Omental fat pad (tissue), 4 donors: ENCODE data around the gene MANSC4. TPM values are rescaled to one million over a fixed set of nuclear protein-coding genes. Genes with fewer than 3 reads are reported as not detected.

Experiments used
- ATAC-seq: fragments of 150-250 bp; one replicate; pipeline ENCODE4 v1.9.1; 2016; ENCODE audit warnings: mild to moderate bottlenecking, moderate library complexity; ENCODE audit not compliant: low FRiP score
- DNase-seq: peaks from one replicate; pipeline ENCODE4 v3.0.0-alpha.2; 2019; ENCODE audit warnings: low spot score
- total RNA-seq, 4 donors: library from RNA; depleted of rRNA; stranded (reverse); fragments of >200 nt; gene quantifications; one replicate each; pipeline ENCODE4 v1.1.0, GENCODE V29; 2016
- TF ChIP-seq, protein P1 (sequence below), 3 donors: fragments of 450-650 bp; IDR thresholded peaks; one replicate each; pipeline ENCODE4 v1.5.1; 2016 to 2017; ENCODE audit warnings: antibody characterized with exemption in 3 of 3, mild to moderate bottlenecking in 3 of 3, moderate library complexity in 2 of 3

MANSC4 gene
- total RNA-seq, 4 donors from 2014 or later = not detected

DNA sequence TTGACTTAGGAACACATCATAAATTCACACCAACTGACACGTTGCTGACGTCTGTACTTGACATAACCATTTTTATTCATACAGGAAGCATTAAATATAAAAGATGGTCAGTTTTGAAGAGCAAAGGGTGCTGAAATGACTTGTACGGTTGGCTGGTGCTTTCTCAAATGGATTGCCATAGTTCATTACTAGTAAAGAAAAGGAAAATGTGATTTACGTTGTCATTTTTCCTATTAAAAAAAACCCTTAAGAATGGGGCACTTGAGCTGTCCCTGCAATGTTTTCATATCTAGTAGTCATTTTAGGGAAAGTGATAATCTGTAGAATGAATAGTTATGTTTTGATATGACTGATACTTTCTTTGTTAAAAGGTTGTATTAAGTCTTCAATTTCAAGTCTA is 22.5 kb upstream of the MANSC4 start:
- DNase-seq (no peak), ATAC-seq (no peak)
- TF ChIP-seq, protein P1, sequence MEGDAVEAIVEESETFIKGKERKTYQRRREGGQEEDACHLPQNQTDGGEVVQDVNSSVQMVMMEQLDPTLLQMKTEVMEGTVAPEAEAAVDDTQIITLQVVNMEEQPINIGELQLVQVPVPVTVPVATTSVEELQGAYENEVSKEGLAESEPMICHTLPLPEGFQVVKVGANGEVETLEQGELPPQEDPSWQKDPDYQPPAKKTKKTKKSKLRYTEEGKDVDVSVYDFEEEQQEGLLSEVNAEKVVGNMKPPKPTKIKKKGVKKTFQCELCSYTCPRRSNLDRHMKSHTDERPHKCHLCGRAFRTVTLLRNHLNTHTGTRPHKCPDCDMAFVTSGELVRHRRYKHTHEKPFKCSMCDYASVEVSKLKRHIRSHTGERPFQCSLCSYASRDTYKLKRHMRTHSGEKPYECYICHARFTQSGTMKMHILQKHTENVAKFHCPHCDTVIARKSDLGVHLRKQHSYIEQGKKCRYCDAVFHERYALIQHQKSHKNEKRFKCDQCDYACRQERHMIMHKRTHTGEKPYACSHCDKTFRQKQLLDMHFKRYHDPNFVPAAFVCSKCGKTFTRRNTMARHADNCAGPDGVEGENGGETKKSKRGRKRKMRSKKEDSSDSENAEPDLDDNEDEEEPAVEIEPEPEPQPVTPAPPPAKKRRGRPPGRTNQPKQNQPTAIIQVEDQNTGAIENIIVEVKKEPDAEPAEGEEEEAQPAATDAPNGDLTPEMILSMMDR (IDR thresholded peaks at IDR 0.05) = no peak

DNA sequence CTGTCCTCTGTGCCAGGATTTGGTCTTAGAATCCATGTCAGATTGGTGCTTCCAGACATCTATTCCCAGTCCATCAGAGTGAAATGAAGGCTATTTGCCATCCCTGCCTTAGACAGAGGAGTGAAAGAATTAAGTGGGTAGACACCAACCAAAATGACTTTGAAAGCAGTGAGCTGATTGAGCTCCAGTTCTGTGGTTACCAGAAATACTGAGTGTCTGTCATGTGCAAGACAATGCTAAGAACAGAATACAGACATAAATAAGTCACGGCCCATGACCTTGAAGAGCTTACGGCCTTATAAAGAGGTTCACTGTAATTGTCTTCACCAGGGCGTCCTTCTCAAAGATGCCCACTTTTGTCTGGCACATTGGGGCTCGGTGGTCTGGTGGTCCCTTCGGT is 21.6 kb upstream of the MANSC4 start:
- no peak for ATAC-seq

DNA sequence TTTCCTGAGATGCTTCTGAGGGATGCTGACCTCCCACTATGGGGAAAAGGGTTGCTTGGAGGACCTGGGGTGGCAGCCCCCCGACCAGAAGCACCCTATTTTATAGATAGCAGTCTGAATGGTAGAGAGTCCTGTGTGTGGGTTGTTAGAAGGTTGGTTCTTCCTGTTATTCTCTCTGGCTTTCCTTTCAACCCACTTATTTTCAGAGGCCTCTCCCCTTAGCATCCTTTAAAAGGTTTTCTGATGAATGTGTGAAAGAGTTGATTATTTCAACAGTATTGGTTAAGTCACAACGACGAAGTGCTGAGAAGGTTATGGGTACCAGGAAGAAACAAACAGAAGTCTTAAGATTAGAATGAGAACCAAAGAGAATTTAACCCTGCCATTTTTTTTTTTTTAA is 20.8 kb upstream of the MANSC4 start:
- TF ChIP-seq, protein P1 (IDR thresholded peaks at IDR 0.05) = no peak
- ATAC-seq (no peak), DNase-seq (no peak)

More for the DNA sequence above, 21.6 kb upstream of the MANSC4 start:
- DNase-seq = no peak
- TF ChIP-seq, protein P1 (IDR thresholded peaks at IDR 0.05) = no peak

DNA sequence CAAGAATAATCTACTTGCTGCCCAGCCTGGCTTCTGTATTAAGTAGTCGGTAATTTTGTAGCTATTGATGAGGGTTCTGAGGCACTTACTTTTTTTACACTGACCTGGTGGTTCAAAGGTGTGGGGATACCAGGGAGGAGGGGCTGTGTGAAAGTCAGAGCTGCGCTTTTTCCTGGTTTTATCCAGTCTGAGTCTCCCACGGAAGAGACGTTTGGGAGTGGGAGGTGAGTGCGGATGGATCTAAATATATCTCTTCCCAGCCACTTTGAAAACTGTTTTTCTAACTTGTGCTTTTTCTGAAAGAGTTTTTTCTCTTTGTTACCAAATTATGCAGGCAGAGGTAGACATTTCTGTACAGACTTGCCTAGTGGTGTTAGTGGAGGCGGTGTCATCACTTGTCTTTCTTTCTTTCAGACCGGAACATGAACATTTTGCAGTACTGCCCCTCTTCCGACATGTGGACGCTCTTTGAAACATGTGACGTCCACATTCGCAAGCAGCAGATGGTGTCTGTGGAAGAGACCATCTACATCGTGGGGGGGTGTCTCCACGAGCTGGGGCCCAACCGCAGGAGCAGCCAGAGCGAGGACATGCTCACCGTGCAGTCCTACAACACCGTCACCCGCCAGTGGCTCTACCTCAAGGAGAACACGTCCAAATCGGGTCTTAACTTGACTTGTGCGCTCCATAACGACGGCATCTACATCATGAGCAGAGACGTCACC is 17.4 kb upstream of the MANSC4 start:
- TF ChIP-seq, protein P1 (IDR thresholded peaks at IDR 0.05) = no peak
- DNase-seq (no peak), ATAC-seq (no peak)

DNA sequence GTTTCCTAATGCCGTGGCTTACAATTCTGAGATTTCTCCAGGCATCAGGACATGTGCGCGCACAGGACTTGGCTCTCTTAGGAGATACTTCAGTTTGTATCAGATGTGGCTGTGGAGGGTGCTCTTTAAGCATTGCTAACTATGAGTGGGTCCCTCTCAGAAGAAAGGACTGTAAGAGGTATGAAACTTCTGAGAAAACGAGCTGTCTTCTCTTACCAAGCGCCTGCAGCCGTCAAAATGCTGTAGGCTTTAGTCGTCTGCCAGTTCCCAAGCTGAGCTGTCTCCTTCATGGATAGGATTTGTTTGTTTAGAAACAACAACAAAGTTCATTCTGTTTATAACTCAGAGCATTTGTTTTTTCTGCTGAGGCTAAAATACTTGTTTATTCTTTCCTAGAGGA is 16.1 kb upstream of the MANSC4 start:
- ATAC-seq (no peak), DNase-seq (no peak)
- TF ChIP-seq, protein P1 (IDR thresholded peaks at IDR 0.05) = no peak

DNA sequence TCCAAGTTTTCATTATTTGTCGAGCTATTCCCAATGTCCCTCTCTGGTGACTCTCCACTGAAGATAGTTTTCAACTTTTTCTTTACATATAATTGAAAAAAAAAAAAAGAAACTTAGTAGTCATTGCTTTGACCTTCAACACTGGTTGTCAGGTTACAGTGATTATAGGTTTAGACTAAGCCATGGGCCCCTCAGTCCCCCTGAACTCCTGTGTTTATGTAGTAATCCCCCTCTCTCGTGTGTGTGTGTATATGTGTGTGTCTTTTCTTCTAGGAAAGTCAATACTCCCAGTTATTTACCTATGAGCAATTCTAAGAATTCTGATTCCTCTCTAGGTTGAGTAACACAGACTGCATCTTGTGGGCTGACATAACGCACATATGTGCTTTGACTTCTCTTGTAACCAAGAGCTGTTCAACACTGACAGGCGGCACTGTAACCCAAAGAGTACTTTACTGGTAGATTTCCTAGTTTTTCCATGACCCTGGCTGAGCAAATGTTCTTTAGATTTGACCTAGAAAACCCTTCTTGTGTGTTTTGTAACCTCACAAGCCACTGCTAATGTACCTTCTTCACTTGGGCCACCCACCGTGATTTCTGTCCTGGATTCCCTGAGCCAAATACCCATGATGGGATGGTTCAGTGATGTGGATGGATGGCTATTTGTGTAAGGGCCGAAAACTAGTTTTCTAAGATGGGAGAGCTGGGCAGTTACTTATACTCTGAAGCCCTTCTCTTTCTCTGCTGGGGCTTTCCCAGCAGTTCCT is 15.0 kb upstream of the MANSC4 start:
- no peak for ATAC-seq
- DNase-seq = no peak
- TF ChIP-seq, protein P1 (IDR thresholded peaks at IDR 0.05) = no peak
